Prostate gland (tissue), 2 donors: ENCODE measurements around the gene CYTH1. TPM values are rescaled to one million over a fixed set of nuclear protein-coding genes. Genes with fewer than 3 reads are reported as not detected.

Experiments used
- DNase-seq: peaks from one replicate; pipeline ENCODE4 v3.0.0-alpha.2; 2019; ENCODE audit warnings: low spot score
- H3K27ac ChIP-seq, 2 donors: fragments of 200-600 bp; sonication (generic); 2 replicates each; pipeline ENCODE4 v1.5.1; 2017 to 2019
- H3K27me3 ChIP-seq: fragments of 200-600 bp; sonication (generic); replicated peaks from 2 replicates; pipeline ENCODE4 v1.5.1; 2019; ENCODE audit not compliant: insufficient read depth
- H3K36me3 ChIP-seq, 2 donors: fragments of 200-600 bp; sonication (generic); 1 replicate in 1 of 2; 2 replicates in 1 of 2; pipeline versions ENCODE4 v1.5.1 to v1.8.1; 2017 to 2019
- H3K4me1 ChIP-seq: fragments of 200-600 bp; sonication (generic); replicated peaks from 2 replicates; pipeline ENCODE4 v1.5.1; 2019
- H3K4me3 ChIP-seq, 2 donors: fragments of 200-600 bp; sonication (generic); 2 replicates each; pipeline ENCODE4 v1.5.1; 2017 to 2019
- H3K9me3 ChIP-seq: fragments of 200-600 bp; sonication (generic); 2 replicates; pipeline ENCODE4 v1.5.1; 2017
- POLR2A ChIP-seq: fragments of 450-650 bp; IDR thresholded peaks from one replicate; pipeline ENCODE4 v1.6.1; 2016; ENCODE audit warnings: antibody characterized with exemption, mild to moderate bottlenecking
- POLR2AphosphoS5 ChIP-seq: sonication (generic); formaldehyde crosslinking; IDR thresholded peaks from one replicate; pipeline ENCODE4 v1.6.1; 2017; ENCODE audit warnings: antibody characterized with exemption
- WGBS: methylation state at CpG from one replicate; pipeline ENCODE4 v1.1.5; 2018; 5-methylcytosine and 5-hydroxymethylcytosine counted together
- intact Hi-C: fragments of 100-400 bp; cut with DNase I; formaldehyde crosslinking; loops from one replicate; pipeline ENCODE4 v1.14.2; 2022
- total RNA-seq, 2 donors: library from RNA; depleted of rRNA; stranded (reverse); fragments of >200 nt; gene quantifications; one replicate each; pipeline ENCODE4 v1.1.0, GENCODE V29; 2016
- TF ChIP-seq, protein P1 (sequence below), 4 experiments: fragments of 200-600 bp in 2 of 4; fragments of 450-650 bp in 2 of 4; sonication (generic) in 2 of 4; IDR thresholded peaks; 1 replicate in 3 of 4; 2 replicates in 1 of 4; pipeline ENCODE4 v1.5.1; 2016 to 2019; ENCODE audit warnings: antibody characterized with exemption in 4 of 4, mild to moderate bottlenecking in 2 of 4, moderate library complexity in 2 of 4

CYTH1 gene
- total RNA-seq, 2 donors from 2014 or later = 65.2 to 73.9 TPM

DNA sequence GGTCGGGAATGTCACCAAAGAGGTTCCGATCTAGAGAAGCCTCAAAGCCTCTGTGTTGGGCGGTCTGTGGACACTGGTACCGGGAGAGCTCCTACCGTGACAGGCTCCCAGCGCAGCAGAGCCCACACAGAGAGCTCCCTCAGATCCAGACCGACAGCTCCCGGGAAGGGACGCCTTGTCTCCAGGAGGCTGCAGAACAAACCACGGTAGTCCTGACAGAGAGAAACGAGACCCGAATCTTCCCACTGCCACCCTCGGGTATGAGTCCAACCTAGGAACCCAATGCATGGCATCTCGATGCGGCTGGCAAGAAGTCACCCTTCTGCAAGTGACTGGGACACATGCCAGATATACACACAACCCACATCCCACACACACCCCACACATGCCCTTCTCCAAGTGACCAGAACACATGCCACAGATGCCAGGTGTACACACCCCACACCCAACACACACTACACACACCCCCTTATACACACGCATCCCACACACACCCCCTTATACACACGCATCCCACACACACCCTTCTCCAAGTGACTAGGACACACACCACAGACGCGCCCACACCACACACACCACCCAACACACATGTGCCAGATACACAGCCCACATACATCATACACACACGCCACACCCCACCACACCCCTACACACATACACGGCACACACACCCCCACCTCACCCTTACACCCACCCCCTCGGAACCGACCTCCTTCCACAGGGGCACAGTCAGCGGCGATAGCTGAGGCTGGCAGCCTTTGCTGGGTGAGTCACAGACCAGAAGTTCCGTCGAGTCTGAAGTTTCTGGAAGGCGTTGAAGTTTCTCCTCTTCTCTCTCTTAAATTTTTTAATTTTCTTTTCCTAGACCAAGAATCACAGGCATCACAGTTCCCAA lies 15.9 kb upstream of the CYTH1 start:
- H3K27me3 ChIP-seq = no peaks in the 10 kb centered on the region
- peaks cover 0 to 7% of the 10 kb centered on the region in 2 donors for H3K36me3 ChIP-seq

DNA sequence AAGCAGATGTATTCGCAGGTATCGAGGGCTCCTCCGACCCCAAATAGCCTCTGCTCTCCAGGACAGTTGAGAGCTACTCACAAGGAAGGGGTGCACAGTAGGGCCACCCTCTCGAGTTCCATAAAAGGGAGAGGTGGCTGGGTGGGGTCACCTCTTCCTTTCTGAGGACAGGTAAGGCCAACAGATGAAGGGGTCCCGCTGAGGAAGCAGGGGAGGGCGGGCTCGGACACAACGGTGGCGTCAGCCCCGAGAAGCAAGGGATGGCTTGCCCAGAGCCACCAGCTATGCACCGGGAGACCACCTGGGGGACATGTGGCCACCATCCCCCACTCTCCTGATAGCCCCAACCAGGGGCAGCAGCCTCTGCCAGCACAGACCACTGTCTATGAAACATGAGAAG lies 15.1 kb upstream of the CYTH1 start:
- intact Hi-C loops = no loop called here
- no peak for TF ChIP-seq POLR2AphosphoS5
- TF ChIP-seq, protein P1, sequence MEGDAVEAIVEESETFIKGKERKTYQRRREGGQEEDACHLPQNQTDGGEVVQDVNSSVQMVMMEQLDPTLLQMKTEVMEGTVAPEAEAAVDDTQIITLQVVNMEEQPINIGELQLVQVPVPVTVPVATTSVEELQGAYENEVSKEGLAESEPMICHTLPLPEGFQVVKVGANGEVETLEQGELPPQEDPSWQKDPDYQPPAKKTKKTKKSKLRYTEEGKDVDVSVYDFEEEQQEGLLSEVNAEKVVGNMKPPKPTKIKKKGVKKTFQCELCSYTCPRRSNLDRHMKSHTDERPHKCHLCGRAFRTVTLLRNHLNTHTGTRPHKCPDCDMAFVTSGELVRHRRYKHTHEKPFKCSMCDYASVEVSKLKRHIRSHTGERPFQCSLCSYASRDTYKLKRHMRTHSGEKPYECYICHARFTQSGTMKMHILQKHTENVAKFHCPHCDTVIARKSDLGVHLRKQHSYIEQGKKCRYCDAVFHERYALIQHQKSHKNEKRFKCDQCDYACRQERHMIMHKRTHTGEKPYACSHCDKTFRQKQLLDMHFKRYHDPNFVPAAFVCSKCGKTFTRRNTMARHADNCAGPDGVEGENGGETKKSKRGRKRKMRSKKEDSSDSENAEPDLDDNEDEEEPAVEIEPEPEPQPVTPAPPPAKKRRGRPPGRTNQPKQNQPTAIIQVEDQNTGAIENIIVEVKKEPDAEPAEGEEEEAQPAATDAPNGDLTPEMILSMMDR (IDR thresholded peaks at IDR 0.05) = no peak
- DNase-seq = no peak
- WGBS = 85% methylated on average over 11 of the region's 11 CpGs
- Histone ChIP-seq H3K4me3 (no peak overlapping the region), H3K4me1 (peaks cover 12% of the 10 kb centered on the region), H3K36me3 (peaks cover 0 to 7% of the 10 kb centered on the region in 2 donors), H3K9me3 (no peaks in the 10 kb centered on the region), H3K27me3 (no peaks in the 10 kb centered on the region), H3K27ac (peak overlapping the region in 1 of 2 donors; percentile 74)

More for the DNA sequence above, 15.9 kb upstream of the CYTH1 start:
- Histone ChIP-seq H3K4me1 (peaks cover 12% of the 10 kb centered on the region), H3K9me3 (no peaks in the 10 kb centered on the region), H3K27ac (peak overlapping the region in 1 of 2 donors; percentile 74), H3K4me3 (no peak overlapping the region)
- TF ChIP-seq POLR2AphosphoS5 (no peak), POLR2A (no peak)
- TF ChIP-seq, protein P1 (IDR thresholded peaks at IDR 0.05) = no peak
- 81% methylated on average over 27 of the region's 28 CpGs for whole genome bisulfite sequencing
- no peak for DNase-seq
- intact Hi-C loops = no loop called here

DNA sequence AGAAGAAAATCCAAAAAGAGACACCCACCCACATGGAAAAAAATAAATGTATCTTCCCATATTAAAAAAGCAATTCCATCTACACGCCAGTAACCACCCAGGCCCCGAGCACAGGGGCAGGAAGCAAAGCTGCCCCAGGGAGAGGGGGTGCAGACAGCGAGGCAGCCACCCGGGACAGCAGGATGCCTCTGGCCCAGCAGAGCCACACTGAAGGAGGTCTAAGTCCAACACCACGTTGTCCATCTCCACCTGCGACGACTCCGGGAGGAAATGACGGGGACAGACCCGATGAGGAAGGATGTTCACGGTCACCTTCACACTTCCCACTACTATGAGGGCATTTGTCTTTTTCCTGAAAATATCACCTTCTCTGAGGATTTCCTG lies 14.4 kb upstream of the CYTH1 start:
- Histone ChIP-seq H3K4me3 (no peak overlapping the region), H3K27ac (peak overlapping the region; percentile 53 to 74), H3K4me1 (peaks cover 12% of the 10 kb centered on the region), H3K36me3 (peaks cover 0 to 7% of the 10 kb centered on the region in 2 donors), H3K9me3 (no peaks in the 10 kb centered on the region), H3K27me3 (no peaks in the 10 kb centered on the region)
- TF ChIP-seq, protein P1 (IDR thresholded peaks at IDR 0.05) = no peak
- TF ChIP-seq POLR2A = no peak
- no peak for TF ChIP-seq POLR2AphosphoS5
- intact Hi-C loops = no loop called here
- 85% methylated on average over 11 of the region's 11 CpGs for WGBS
- DNase-seq = no peak

DNA sequence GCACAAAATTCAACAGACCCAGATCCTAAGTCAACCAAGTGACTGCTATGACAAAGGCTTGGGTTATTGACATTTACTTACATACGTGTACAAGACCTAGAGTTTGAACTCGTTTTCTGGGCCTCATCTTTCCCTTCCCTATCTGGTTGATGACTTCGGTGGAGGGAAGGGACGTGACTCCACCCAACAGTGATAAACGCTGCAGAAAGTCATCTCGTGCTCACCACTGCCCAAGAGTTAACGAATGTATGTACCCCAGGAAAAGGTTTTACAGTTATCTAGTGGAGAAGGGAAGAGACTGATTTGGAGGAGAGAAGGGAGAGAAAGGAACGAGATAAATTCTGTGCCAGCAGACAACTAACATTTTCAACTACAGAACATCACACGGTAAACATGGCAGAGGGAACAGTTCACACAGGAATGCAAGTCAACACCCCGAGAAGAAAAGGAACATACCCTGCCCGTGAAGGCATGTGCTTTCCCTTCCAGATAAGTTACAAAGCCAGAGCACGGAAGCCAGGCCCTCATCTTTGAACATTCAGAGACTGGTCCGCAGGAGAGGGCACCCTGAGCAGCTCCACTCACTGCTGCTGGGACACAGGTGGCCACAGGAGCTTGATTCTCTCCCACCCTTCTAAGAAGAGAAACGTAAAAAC lies 13.9 kb upstream of the CYTH1 start:
- peak; percentile 73 for DNase-seq

More for the DNA sequence above, 13.9 kb upstream of the CYTH1 start:
- no peaks in the 10 kb centered on the region for H3K27me3 ChIP-seq
- peak overlapping the region; percentile 53 to 74 for H3K27ac ChIP-seq
- intact Hi-C loops = no loop called here
- no peak overlapping the region for H3K4me3 ChIP-seq
- peaks cover 12% of the 10 kb centered on the region for H3K4me1 ChIP-seq
- H3K36me3 ChIP-seq = peaks cover 0 to 7% of the 10 kb centered on the region in 2 donors
- TF ChIP-seq POLR2AphosphoS5 = peak; percentile 91
- TF ChIP-seq, protein P1 (IDR thresholded peaks at IDR 0.05) = no peak
- no peaks in the 10 kb centered on the region for H3K9me3 ChIP-seq
- WGBS = 50% methylated on average over 14 of the region's 14 CpGs
